Transverse colon (tissue), 3 donors: Measurements from ENCODE around the gene TTYH2.

Source experiments
- EP300 ChIP-seq: sonication (generic); formaldehyde crosslinking; IDR thresholded peaks from one replicate; pipeline ENCODE4 v1.6.1; 2017; ENCODE audit warnings: antibody characterized with exemption, low read depth
- POLR2A ChIP-seq: fragments of 450-650 bp; IDR thresholded peaks from one replicate; pipeline ENCODE4 v1.6.1; 2016; ENCODE audit warnings: antibody characterized with exemption, mild to moderate bottlenecking, moderate library complexity
- TF ChIP-seq, protein P1 (sequence below), 5 experiments: fragments of 200-600 bp in 3 of 5; fragments of 450-650 bp in 2 of 5; sonication (generic) in 3 of 5; IDR thresholded peaks; 1 replicate in 2 of 5; 2 replicates in 3 of 5; pipeline ENCODE4 v1.5.1; 2016 to 2017; ENCODE audit warnings: antibody characterized with exemption in 5 of 5, inconsistent platforms in 3 of 5, mild to moderate bottlenecking in 2 of 5, moderate library complexity in 1 of 5

DNA sequence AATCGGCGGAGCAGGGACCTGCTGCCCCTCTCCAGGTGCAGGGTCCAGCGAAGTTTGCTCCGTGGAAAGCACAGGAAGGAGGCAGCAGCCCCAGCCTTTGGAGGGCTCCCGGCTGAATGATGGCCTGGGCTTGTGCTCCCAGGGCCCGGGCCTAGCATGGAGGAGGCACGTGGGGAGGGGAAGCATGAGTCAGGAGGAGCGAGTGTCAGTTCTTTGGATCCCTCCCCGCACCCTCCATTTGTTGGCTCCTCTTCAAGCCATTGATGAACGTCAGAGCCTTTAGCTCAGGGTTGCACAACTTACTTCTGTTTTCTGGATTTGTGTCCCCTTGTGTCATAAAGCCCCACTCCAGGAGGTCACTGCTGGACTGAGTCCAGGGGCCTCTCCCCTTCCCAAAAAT lies 25.8 kb downstream of the TTYH2 start:
- TF ChIP-seq, protein P1, sequence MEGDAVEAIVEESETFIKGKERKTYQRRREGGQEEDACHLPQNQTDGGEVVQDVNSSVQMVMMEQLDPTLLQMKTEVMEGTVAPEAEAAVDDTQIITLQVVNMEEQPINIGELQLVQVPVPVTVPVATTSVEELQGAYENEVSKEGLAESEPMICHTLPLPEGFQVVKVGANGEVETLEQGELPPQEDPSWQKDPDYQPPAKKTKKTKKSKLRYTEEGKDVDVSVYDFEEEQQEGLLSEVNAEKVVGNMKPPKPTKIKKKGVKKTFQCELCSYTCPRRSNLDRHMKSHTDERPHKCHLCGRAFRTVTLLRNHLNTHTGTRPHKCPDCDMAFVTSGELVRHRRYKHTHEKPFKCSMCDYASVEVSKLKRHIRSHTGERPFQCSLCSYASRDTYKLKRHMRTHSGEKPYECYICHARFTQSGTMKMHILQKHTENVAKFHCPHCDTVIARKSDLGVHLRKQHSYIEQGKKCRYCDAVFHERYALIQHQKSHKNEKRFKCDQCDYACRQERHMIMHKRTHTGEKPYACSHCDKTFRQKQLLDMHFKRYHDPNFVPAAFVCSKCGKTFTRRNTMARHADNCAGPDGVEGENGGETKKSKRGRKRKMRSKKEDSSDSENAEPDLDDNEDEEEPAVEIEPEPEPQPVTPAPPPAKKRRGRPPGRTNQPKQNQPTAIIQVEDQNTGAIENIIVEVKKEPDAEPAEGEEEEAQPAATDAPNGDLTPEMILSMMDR (IDR thresholded peaks at IDR 0.05), result no peak
- TF ChIP-seq POLR2A (no peak), EP300 (no peak)
